H9 (cell line): ENCODE measurements around the gene BDH1. TPM values are rescaled to one million over a fixed set of nuclear protein-coding genes. Genes with fewer than 3 reads are reported as not detected.

ENCODE experiments used
- DNase-seq: peaks from one replicate; pipeline ENCODE4 v3.0.0-alpha.2; 2017
- H2AFZ ChIP-seq: one replicate; pipeline ENCODE4 v1.6.1; 2013; ENCODE audit warnings: mild to moderate bottlenecking, low read length, control low read depth, moderate library complexity
- H2AK5ac ChIP-seq: 2 replicates; pipeline ENCODE4 v1.6.1; 2013; ENCODE audit warnings: low read length, control low read depth, mixed read lengths; ENCODE audit not compliant: insufficient read length
- H2BK120ac ChIP-seq: one replicate; pipeline ENCODE4 v1.6.1; 2013; ENCODE audit warnings: low read depth, mild to moderate bottlenecking, low read length, control low read depth, inconsistent platforms; ENCODE audit not compliant: poor library complexity, severe bottlenecking
- H2BK12ac ChIP-seq: 2 replicates; pipeline ENCODE4 v1.6.1; 2013; ENCODE audit warnings: low read length, control low read depth, mixed read lengths, low read depth; ENCODE audit not compliant: insufficient read length
- H2BK15ac ChIP-seq: 2 replicates; pipeline ENCODE4 v1.6.1; 2013; ENCODE audit warnings: low read depth, low read length, control low read depth
- H2BK20ac ChIP-seq: one replicate; pipeline ENCODE4 v1.6.1; 2013; ENCODE audit warnings: low read depth, mild to moderate bottlenecking, low read length, control low read depth, inconsistent platforms; ENCODE audit not compliant: poor library complexity, severe bottlenecking
- H2BK5ac ChIP-seq: 2 replicates; pipeline ENCODE4 v1.6.1; 2013; ENCODE audit warnings: low read length, control low read depth, mixed read lengths; ENCODE audit not compliant: insufficient read length
- H3K14ac ChIP-seq: 2 replicates; pipeline ENCODE4 v1.6.1; 2013; ENCODE audit warnings: low read length, control low read depth; ENCODE audit not compliant: insufficient read depth
- H3K18ac ChIP-seq: 2 replicates; pipeline ENCODE4 v1.6.1; 2013; ENCODE audit warnings: low read depth, mild to moderate bottlenecking, mixed read lengths, low read length, control low read depth; ENCODE audit not compliant: insufficient read length
- H3K23ac ChIP-seq: 2 replicates; pipeline ENCODE4 v1.6.1; 2013; ENCODE audit warnings: low read length, control low read depth, mixed read lengths, low read depth; ENCODE audit not compliant: insufficient read length
- H3K23me2 ChIP-seq: 2 replicates; pipeline ENCODE4 v1.6.1; 2013; ENCODE audit warnings: low read depth, mild to moderate bottlenecking, mixed read lengths, low read length, control low read depth; ENCODE audit not compliant: insufficient read length, poor library complexity, severe bottlenecking
- H3K27ac ChIP-seq: 2 replicates; pipeline ENCODE4 v1.5.1; 2013; ENCODE audit warnings: low read length, control low read depth, mixed read lengths, low read depth; ENCODE audit not compliant: insufficient read length
- H3K27me3 ChIP-seq: 2 replicates; pipeline ENCODE4 v1.6.1; 2013; ENCODE audit warnings: low read length, control low read depth, inconsistent platforms; ENCODE audit not compliant: insufficient read depth
- H3K4ac ChIP-seq: 2 replicates; pipeline ENCODE4 v1.6.1; 2013; ENCODE audit warnings: low read depth, mild to moderate bottlenecking, control low read depth, inconsistent platforms, low read length, moderate library complexity
- H3K4me1 ChIP-seq: 2 replicates; pipeline ENCODE4 v1.6.1; 2013; ENCODE audit warnings: low read length, control low read depth, inconsistent platforms; ENCODE audit not compliant: insufficient read depth
- H3K4me2 ChIP-seq: 2 replicates; pipeline ENCODE4 v1.6.1; 2013; ENCODE audit warnings: low read length, control low read depth, mixed read lengths; ENCODE audit not compliant: insufficient read length, insufficient read depth
- H3K56ac ChIP-seq: 2 replicates; pipeline ENCODE4 v1.6.1; 2013; ENCODE audit warnings: low read depth, mild to moderate bottlenecking, mixed read lengths, low read length, control low read depth; ENCODE audit not compliant: insufficient read length
- H3K79me1 ChIP-seq: 2 replicates; pipeline ENCODE4 v1.6.1; 2013; ENCODE audit warnings: low read depth, mild to moderate bottlenecking, moderate library complexity, low read length, control low read depth, inconsistent platforms; ENCODE audit not compliant: insufficient read depth, poor library complexity, severe bottlenecking
- H3K79me2 ChIP-seq: 2 replicates; pipeline ENCODE4 v1.6.1; 2013; ENCODE audit warnings: low read length, control low read depth, inconsistent platforms; ENCODE audit not compliant: insufficient read depth
- H3K9ac ChIP-seq: 2 replicates; pipeline ENCODE4 v1.6.1; 2013; ENCODE audit warnings: low read length, control low read depth, mixed read lengths; ENCODE audit not compliant: insufficient read length; ENCODE audit errors: extremely low read depth
- H3K9me3 ChIP-seq: one replicate; pipeline ENCODE4 v1.6.1; 2013; ENCODE audit warnings: low read depth, low read length, inconsistent platforms; ENCODE audit not compliant: control insufficient read depth
- H3T11ph ChIP-seq: one replicate; pipeline ENCODE4 v1.6.1; 2013; ENCODE audit warnings: mild to moderate bottlenecking, low read length, control low read depth, inconsistent platforms
- H4K20me1 ChIP-seq: one replicate; pipeline ENCODE4 v1.6.1; 2013; ENCODE audit not compliant: control insufficient read depth, insufficient read length, insufficient read depth
- H4K5ac ChIP-seq: 2 replicates; pipeline ENCODE4 v1.6.1; 2013; ENCODE audit warnings: low read depth, mild to moderate bottlenecking, mixed read lengths, low read length, control low read depth; ENCODE audit not compliant: insufficient read length
- H4K8ac ChIP-seq: replicated peaks from 2 replicates; pipeline ENCODE4 v1.6.1; 2013; ENCODE audit warnings: low read length, control low read depth, mixed read lengths, low read depth; ENCODE audit not compliant: insufficient read length
- H4K91ac ChIP-seq: 2 replicates; pipeline ENCODE4 v1.6.1; 2013; ENCODE audit warnings: low read depth, mild to moderate bottlenecking, moderate library complexity, mixed read lengths, low read length, control low read depth; ENCODE audit not compliant: insufficient read length
- H3K27ac Mint-ChIP-seq, 3 experiments: 2 replicates in 2 of 3; 3 replicates in 1 of 3; pipeline ENCODE4 v1.8.0; 2020 to 2021; ENCODE audit warnings: mixed read lengths in 3 of 3, mild to moderate bottlenecking in 1 of 3, moderate library complexity in 1 of 3
- H3K27me3 Mint-ChIP-seq: 2 replicates; pipeline ENCODE4 v1.8.0; 2021; ENCODE audit warnings: low read depth, mild to moderate bottlenecking, moderate library complexity, mixed read lengths
- H3K36me3 Mint-ChIP-seq, 3 experiments: 2 replicates in 2 of 3; 3 replicates in 1 of 3; pipeline ENCODE4 v1.8.0; 2020 to 2021; ENCODE audit warnings: low read depth in 3 of 3, mixed read lengths in 3 of 3; ENCODE audit not compliant: insufficient read depth in 1 of 3
- H3K4me1 Mint-ChIP-seq, 2 experiments: 2 replicates each; pipeline ENCODE4 v1.8.0; 2020; ENCODE audit warnings: mixed read lengths in 2 of 2
- H3K4me3 Mint-ChIP-seq, 2 experiments: 2 replicates in 1 of 2; 3 replicates in 1 of 2; pipeline ENCODE4 v1.8.0; 2020 to 2021; ENCODE audit warnings: mild to moderate bottlenecking in 2 of 2, mixed read lengths in 2 of 2, moderate library complexity in 1 of 2
- H3K9me3 Mint-ChIP-seq, 2 experiments: 2 replicates in 1 of 2; 3 replicates in 1 of 2; pipeline ENCODE4 v1.8.0; 2020; ENCODE audit warnings: mild to moderate bottlenecking in 2 of 2, mixed read lengths in 2 of 2, moderate library complexity in 1 of 2
- WGBS: extraction: QIAGEN DNeasy Blood & Tissue Kit; methylation state at CpG from one replicate; pipeline ENCODE4 v1.1.7; 2013; ENCODE audit warnings: missing lambda C conversion rate, low lambda C conversion rate, mixed read lengths; ENCODE audit not compliant: insufficient read length; ENCODE audit errors: extremely low coverage; 5-methylcytosine and 5-hydroxymethylcytosine counted together
- total RNA-seq: library from RNA; stranded (reverse); gene quantifications from 2 replicates; pipeline ENCODE4 v1.2.1, GENCODE V29; 2021
- TF ChIP-seq, protein P1 (sequence below): fragments of 200-600 bp; sonication (generic); conservative IDR thresholded peaks from 3 replicates; pipeline ENCODE4 v1.8.0; 2021; ENCODE audit warnings: antibody characterized with exemption, mild to moderate bottlenecking

The BDH1 gene
- total RNA-seq, 1 experiment from 2014 or later, result 23.8 TPM

DNA sequence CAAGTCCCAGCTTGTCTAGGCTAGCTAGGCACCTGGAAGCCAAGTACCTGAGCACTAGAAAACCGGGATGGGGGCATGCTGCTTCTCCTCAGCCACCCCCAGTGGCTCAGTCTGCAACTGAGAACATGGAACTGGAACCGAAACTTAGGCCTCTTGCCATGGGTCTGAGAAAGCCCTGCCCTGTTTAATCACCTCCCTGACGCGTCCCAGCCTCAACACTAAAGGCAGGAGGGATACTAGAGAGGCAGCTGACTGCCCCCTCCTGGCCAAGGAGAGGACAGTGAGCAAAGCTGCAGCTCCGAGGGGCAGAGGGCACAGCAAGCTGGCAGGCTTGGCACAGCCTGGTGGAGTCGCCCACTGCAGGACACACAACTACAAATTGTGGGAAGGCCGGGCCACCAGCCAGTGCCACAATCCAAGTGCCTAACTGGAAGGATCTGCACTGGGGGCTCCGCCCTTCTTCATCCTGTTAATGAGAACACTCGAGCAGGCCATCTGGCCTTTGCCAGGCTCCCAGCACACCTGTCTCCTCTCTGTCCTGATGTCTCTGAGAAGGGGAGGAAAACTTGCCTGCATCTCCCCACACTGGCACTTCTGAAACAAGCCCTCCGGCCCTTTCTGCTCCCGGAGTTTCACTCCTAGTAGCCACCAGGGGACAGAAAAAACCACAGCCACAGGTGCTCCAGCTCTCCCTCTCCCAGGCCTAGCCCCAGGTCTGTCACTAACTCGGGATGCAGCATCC, 53.7 kb downstream of the BDH1 start:
- H2BK20ac ChIP-seq, result no peak overlapping the region
- peaks cover 3 to 10% (median 5%) of the 10 kb centered on the region in 3 experiments; a peak in 6 of 7 replicates for H3K36me3 Mint-ChIP-seq
- no peak overlapping the region for H3K14ac ChIP-seq
- H3K27me3 Mint-ChIP-seq, result peaks cover 4% of the 10 kb centered on the region; the same call in 1 of the 2 replicates
- H3K4me2 ChIP-seq, result no peak overlapping the region
- H3K4me1 Mint-ChIP-seq, result no peaks in the 10 kb centered on the region
- whole genome bisulfite sequencing, result no CpG with 5 or more reads among the region's 12 CpGs
- TF ChIP-seq, protein P1, sequence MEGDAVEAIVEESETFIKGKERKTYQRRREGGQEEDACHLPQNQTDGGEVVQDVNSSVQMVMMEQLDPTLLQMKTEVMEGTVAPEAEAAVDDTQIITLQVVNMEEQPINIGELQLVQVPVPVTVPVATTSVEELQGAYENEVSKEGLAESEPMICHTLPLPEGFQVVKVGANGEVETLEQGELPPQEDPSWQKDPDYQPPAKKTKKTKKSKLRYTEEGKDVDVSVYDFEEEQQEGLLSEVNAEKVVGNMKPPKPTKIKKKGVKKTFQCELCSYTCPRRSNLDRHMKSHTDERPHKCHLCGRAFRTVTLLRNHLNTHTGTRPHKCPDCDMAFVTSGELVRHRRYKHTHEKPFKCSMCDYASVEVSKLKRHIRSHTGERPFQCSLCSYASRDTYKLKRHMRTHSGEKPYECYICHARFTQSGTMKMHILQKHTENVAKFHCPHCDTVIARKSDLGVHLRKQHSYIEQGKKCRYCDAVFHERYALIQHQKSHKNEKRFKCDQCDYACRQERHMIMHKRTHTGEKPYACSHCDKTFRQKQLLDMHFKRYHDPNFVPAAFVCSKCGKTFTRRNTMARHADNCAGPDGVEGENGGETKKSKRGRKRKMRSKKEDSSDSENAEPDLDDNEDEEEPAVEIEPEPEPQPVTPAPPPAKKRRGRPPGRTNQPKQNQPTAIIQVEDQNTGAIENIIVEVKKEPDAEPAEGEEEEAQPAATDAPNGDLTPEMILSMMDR, result peak; percentile 87
- H3K27ac Mint-ChIP-seq, result no peak overlapping the region; a peak in 1 of 7 replicates
- peaks cover 8 to 12% of the 10 kb centered on the region in 2 experiments; a peak in 4 of 5 replicates for H3K9me3 Mint-ChIP-seq
- no peak overlapping the region for H3K23ac ChIP-seq
- H3K27ac ChIP-seq, result no peak overlapping the region
- H3K4ac ChIP-seq, result no peak overlapping the region
- H3K23me2 ChIP-seq, result no peaks in the 10 kb centered on the region
- H3K9me3 ChIP-seq, result no peaks in the 10 kb centered on the region
- H3K79me1 ChIP-seq, result no peaks in the 10 kb centered on the region
- H2BK5ac ChIP-seq, result no peak overlapping the region
- no peak overlapping the region for H2AFZ ChIP-seq
- no peak overlapping the region for H3K9ac ChIP-seq
- no peak overlapping the region for H3K4me3 Mint-ChIP-seq
- no peak overlapping the region for H4K91ac ChIP-seq
- H3K79me2 ChIP-seq, result no peaks in the 10 kb centered on the region
- H3K56ac ChIP-seq, result no peak overlapping the region
- no peak overlapping the region for H2BK120ac ChIP-seq
- H2BK12ac ChIP-seq, result no peak overlapping the region
- H4K20me1 ChIP-seq, result no peaks in the 10 kb centered on the region
- no peak overlapping the region for H3K18ac ChIP-seq
- no peak overlapping the region for H2AK5ac ChIP-seq
- no peak overlapping the region for H4K8ac ChIP-seq
- H3K4me1 ChIP-seq, result no peaks in the 10 kb centered on the region
- no peak overlapping the region for H4K5ac ChIP-seq
- no peak overlapping the region for H3T11ph ChIP-seq
- no peaks in the 10 kb centered on the region for H3K27me3 ChIP-seq
- no peak overlapping the region for H2BK15ac ChIP-seq
- DNase-seq, result peak; percentile 86
